Fibroblast of upper back skin (primary cell): ENCODE results near the gene EFCAB8.
"Not testable (repeated sequence)": the region's sequence is repeated elsewhere in the genome, so short reads cannot be mapped to it uniquely, and the experiment has no call there.

Experiments
- DNase-seq: peaks from one replicate; pipeline ENCODE4 v3.0.0-alpha.2; 2013

EFCAB8 gene

GRCh38 chr20:32911355-32911754 is 52.6 kb downstream of the EFCAB8 start:
- no peak for DNase-seq

- DNase-seq = no peak
Measured at GRCh38 chr20:32912688-32913087, 54.0 kb downstream of the EFCAB8 start.

GRCh38 chr20:32914031-32914430 is 55.3 kb downstream of the EFCAB8 start:
- no peak for DNase-seq

- DNase-seq = no peak
Measured at GRCh38 chr20:32917191-32917950, 58.6 kb downstream of the EFCAB8 start.

GRCh38 chr20:32918296-32918695 is 59.6 kb downstream of the EFCAB8 start:
- DNase-seq = no peak

- no peak for DNase-seq
Measured at GRCh38 chr20:32918751-32919150, 60.0 kb downstream of the EFCAB8 start.

GRCh38 chr20:32920066-32920465 is 61.3 kb downstream of the EFCAB8 start:
- no peak for DNase-seq

GRCh38 chr20:32920530-32921298 is 62.0 kb downstream of the EFCAB8 start:
- no peak for DNase-seq

GRCh38 chr20:32922466-32922865 is 63.7 kb downstream of the EFCAB8 start:
- no peak for DNase-seq

GRCh38 chr20:32924781-32925180 is 66.1 kb downstream of the EFCAB8 start:
- no peak for DNase-seq

- no peak for DNase-seq
Measured at GRCh38 chr20:32925481-32926196, 66.9 kb downstream of the EFCAB8 start.

GRCh38 chr20:32929162-32929561 is 70.4 kb downstream of the EFCAB8 start:
- DNase-seq = no peak

- no peak for DNase-seq
Measured at GRCh38 chr20:32930181-32930580, 71.5 kb downstream of the EFCAB8 start.

- DNase-seq = no peak
Measured at GRCh38 chr20:32930701-32931100, 72.0 kb downstream of the EFCAB8 start.

GRCh38 chr20:32934580-32934979 is 75.9 kb downstream of the EFCAB8 start:
- DNase-seq = no peak

GRCh38 chr20:32941155-32941885 is 82.6 kb downstream of the EFCAB8 start:
- peak; percentile 8 for DNase-seq

GRCh38 chr20:32943490-32944052 is 84.8 kb downstream of the EFCAB8 start:
- no peak for DNase-seq

GRCh38 chr20:32945710-32946221 is 87.0 kb downstream of the EFCAB8 start:
- DNase-seq = peak; percentile 15

GRCh38 chr20:32946629-32947028 is 87.9 kb downstream of the EFCAB8 start:
- DNase-seq = no peak

- not testable (repeated sequence) for DNase-seq
Measured at GRCh38 chr20:32950539-32950938, 91.8 kb downstream of the EFCAB8 start.

- no peak for DNase-seq
Measured at GRCh38 chr20:32957459-32957858, 98.7 kb downstream of the EFCAB8 start.

GRCh38 chr20:32958574-32958973 is 99.9 kb downstream of the EFCAB8 start:
- DNase-seq = no peak
